GM18498 (cell line): ENCODE measurements around the gene NAV2.
"Not testable (repeated sequence)": the region's sequence is repeated elsewhere in the genome, so short reads cannot be mapped to it uniquely, and the experiment has no call there.

Experiments
- ATAC-seq: cut with Tn5 transposase; IDR thresholded peaks from one replicate; pipeline ENCODE4 v1.9.1; 2021; ENCODE audit warnings: mild to moderate bottlenecking, moderate library complexity; ENCODE audit not compliant: unreplicated experiment

Gene NAV2

DNA sequence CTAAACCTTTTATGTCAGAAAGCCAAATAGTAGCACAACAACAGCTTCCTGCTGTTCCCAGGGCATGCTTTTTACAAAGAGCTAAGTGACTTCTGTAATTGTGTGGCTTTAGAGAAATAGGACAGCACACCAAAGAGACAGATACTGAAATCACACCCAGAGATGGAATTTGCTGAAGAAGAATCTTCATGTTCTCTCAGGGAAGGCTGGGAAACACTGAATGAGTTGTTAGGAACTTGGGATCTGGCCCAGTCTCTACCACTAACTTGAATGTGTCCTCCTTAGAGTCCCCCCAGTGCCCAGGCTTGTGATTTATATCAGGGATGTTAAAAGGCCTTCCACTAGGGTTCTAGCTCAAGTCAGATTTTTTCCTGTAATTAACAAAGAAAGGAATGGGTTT, 272.5 kb downstream of the NAV2 start:
- no peak for ATAC-seq

- ATAC-seq = no peak
These were observed 274.7 kb downstream of the NAV2 start for GRCh38 chr11:19987331-19987801.

GRCh38 chr11:19988598-19988997, 276.0 kb downstream of the NAV2 start:
- ATAC-seq = no peak

DNA sequence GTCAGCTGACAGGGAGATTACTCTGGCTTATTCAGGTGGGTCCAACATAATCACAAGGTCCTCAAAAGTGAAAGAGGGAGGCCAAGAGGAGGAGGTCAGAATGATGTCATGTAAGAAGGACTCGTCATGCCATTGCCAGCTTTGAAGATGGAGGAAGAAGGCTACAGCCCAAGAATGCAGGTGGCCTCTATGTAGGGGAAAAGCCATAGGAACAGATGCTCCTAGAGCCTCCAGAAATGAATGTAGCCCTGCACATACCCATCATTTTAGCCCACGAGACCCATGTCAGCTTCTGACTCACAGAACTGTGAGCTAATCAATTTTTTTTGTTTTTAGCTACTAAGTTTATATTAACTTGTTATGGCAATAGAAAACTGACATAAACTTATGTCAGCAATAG, 276.6 kb downstream of the NAV2 start:
- ATAC-seq = no peak

DNA sequence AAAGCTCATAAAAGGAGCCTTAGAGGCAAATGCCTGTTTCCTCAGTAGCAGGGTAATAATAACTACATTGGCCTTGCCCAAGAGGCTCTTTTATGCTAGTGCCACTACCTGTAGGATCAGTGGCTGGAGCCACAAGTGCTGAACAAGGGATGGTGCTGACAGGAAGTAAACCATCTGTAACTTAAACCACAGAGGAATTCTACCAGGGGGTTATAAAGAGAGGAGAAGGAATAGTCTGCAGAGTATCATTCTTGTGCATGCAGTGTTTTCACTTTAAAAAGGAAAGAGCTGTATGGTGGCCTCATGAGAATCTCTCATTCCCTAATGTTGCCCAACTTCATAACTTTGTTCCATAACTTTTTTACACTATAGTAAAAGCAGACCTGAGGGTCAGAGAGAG, 279.5 kb downstream of the NAV2 start:
- no peak for ATAC-seq

DNA sequence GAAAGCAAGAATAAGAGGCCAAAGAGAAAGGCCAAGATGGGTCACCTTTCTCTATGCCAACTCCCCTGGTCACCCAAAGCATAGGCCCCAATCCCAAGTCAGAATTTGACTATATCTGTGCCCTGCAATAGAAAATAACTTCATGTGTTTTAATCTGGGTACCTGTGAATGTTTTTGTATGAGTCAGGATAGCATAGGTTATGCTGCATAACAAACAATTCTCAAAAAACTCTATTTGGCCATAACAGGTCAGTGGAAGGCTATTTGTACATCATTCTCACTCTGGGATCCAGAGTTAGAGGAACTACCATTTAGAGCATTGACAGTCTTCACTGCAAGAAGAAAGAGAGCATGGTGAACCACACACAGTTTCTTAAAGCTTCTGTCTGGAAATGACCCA, 280.4 kb downstream of the NAV2 start:
- ATAC-seq = no peak

DNA sequence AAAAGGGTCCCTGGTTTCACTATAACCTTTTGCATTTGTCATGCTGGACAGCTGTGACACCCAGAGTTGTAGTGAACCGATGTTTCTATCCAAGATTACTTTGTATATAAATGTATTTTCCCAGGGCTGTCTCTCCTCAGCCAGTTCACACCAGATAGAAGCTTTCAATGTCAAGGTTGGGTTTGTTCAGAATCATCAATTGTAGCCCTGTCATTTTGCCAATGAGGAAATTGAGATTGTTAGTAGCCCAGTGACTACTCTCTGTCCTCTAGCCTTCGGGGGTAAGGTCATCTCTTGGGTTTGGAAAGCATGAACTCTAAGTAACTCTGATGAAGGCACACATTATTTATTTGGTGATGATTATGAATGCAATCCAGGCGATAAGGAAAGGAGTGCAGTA, 282.0 kb downstream of the NAV2 start:
- no peak for ATAC-seq

GRCh38 chr11:19995145-19995544, 282.5 kb downstream of the NAV2 start:
- ATAC-seq = no peak

- ATAC-seq = no peak
These were observed 283.9 kb downstream of the NAV2 start for GRCh38 chr11:19996571-19996970.

GRCh38 chr11:20000022-20000350, 287.3 kb downstream of the NAV2 start:
- ATAC-seq = no peak

DNA sequence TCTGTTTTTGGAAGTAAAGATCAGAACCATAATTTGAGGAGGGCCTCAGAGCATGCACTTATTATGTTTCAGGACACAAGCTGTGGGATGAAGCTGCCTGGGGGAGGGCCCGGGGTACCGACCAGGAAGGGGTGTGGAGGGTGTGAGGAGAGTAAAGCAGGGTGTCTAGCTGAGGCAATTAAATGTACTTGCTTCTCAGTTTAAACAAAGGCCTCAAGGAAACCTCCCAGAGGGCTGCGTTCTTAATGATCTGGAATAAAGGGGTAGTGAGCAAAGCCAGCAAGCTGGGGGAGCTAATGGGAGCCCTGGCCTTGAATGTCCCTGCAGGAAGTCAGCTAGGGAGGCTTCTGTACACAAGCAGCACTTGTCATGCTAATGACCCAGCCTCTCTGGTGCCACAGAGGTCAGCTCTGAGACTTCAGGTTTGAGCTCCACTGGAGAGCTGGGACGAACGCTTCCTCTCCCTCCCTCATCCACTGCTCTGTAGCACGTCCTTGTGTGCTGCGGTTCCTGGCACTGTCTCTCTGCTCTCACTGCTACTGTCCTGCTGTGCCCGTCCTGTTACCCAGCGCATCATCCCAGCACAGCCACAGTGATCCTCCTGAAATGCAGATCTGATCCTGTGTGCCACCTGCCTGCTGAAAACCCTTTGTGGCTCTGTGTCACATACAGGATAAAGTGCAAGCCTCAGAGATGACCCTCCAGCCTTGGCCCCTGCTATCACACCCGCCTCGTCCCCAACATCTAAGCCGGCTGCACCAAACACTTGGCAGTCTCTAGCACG, 287.9 kb downstream of the NAV2 start:
- no peak for ATAC-seq

GRCh38 chr11:20002312-20003216, 289.9 kb downstream of the NAV2 start:
- ATAC-seq = no peak

GRCh38 chr11:20003351-20003750, 290.7 kb downstream of the NAV2 start:
- no peak for ATAC-seq

- ATAC-seq = no peak
These were observed 292.2 kb downstream of the NAV2 start for GRCh38 chr11:20004866-20005265.

DNA sequence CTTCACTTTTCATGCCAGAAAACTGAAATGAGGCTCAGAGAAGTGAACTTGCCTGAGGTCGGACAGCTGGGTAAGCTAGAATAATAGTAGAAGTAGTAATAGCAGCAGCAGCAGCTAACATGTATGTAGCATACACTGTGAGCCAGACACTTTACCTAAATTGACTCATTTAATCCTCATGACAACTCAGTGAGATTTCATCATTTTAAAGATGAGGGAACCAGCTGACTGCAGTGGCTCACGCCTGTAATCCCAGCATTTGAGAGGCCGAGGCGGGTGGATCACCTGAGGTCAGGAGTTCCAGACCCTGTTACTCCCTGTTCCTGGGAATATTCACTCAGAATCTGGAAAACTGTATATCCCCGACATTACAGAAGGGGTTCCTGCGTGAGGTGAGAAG, 293.1 kb downstream of the NAV2 start:
- no peak for ATAC-seq

DNA sequence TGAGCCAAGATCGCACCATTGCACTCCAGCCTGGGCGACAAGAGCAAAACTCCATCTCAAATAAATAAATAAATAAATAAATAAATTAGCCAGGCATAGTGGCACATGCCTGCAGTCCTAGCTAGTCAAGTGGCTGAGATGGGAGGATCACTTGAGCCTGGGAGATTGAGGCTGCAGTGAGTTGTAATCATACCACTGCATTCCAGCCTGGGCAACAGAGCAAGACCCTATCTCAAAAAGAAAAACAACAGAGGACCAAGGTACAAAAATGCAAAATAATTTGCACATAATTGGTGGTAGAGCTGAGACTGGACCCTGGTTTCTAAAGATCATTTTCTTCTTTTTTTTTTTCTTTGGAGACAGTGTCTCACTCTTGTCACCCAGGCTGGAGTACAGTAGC, 294.0 kb downstream of the NAV2 start:
- not testable (repeated sequence) for ATAC-seq

DNA sequence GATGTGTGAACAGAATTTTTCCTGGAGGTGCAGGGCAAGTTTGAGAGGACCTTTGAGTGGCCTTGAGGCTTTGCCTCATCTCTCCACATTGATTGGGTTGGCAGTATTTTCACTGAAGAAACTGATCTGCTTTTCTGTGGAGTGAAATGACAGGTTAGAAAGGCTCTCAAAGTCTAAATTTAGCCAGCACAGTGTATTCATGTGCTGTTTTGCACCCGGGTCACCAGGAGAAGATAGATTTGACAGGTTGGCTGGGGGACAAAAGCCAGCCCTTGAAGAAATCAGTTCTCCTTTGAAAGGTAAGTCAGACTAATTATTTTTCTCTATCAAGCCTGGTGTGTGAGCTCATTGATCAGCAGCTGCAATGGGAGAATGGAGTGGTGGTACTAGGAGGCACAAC, 294.7 kb downstream of the NAV2 start:
- no peak for ATAC-seq

- ATAC-seq = no peak
These were observed 295.7 kb downstream of the NAV2 start for GRCh38 chr11:20008190-20008870.

- no peak for ATAC-seq
These were observed 296.4 kb downstream of the NAV2 start for GRCh38 chr11:20008871-20009644.

DNA sequence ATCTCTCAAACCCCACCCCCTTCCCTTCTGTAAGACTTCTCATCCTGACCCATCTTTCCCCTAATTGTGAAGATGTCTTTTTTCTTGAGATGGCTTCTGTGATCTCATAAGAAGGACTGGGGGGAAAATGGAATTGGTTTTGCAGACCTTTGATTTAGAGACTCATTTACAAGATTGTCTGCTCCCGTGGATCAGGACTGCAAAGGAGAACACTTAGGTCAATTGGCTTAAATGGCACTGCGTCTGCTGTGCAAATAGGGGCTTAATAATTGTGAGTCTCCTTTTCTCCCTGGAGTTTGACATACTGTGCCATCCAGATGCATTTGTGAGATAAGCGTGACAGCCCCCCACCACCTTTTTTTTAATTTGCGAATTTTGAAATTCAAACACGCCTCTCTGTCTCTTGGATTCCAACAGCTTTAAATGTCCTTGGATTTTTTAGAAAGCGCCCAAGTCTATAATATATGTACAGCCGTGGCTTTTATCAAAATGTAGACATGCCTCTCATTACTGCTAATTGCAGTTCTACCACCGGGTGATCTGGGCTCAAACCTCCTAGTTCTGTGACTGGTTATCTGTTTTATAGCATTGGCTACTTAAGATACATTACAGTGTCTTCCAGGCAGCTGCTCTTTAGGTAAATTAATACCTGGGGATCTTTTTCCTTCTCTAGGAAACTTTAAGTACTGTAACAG, 297.7 kb downstream of the NAV2 start:
- ATAC-seq = no peak
